AG09309 (cell line): ENCODE data around the gene DHRS2.
A peak's percentile ranks its signal among the peaks of the same experiment; 100 is the strongest.
"Not testable (repeated sequence)": the region's sequence is repeated elsewhere in the genome, so short reads cannot be mapped to it uniquely, and the experiment has no call there.

Source experiments
- DNase-seq: peaks from one replicate; pipeline ENCODE4 v3.0.0-alpha.2; 2010; ENCODE audit warnings: low read depth
- H3K4me3 ChIP-seq: 2 replicates; pipeline ENCODE4 v1.5.1; 2011; ENCODE audit warnings: mild to moderate bottlenecking, low read depth, low read length, moderate library complexity; ENCODE audit not compliant: control insufficient read depth
- CTCF ChIP-seq: IDR thresholded peaks from 2 replicates; pipeline ENCODE4 v1.5.1; 2011; ENCODE audit warnings: mild to moderate bottlenecking, low read depth, low read length, inconsistent platforms; ENCODE audit not compliant: insufficient read depth, control insufficient read depth; ENCODE audit errors: missing control alignments

DHRS2 gene

DNA sequence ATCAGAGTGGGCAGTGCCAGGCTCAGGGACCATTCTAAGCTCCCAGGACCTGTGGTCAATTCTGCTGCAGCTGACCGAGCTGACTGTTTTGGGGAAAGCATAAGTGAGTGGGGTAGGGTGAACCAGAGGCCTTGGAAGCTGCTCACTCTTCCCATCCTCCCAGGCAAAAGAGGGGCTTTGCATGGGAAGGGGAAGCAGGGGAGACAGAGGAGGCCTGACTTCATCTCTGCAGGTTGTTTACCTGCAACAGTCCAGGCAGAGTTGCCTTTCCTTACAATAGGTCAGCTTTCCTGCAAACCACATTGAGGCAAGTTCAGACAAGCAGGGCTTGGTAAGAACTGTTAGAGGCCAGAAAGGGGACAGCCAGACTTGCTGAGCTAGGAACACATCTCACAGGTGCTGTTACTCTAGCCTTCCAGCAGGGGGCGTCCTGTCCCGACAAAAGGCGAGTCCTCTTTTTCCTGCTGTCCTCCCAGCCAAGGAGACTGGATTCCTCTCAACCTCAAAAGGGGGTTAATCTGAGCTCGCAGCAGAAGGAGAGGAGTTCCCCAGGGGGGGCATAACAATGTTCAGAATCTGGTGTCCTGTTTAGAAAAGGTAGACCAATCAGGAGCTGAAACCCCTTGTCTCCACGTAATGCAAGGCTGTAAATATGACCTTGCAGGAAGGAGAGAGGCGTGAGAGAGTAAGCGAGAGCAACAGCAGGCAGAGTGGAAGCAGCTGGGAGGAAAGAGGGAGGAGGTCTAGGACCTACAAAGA is 4.3 kb upstream of the DHRS2 start:
- DNase-seq: peak; percentile 48
- peak; percentile 95 for TF ChIP-seq CTCF
- H3K4me3 ChIP-seq: no peak overlapping the region; the same call in 1 of the 2 replicates

DNA sequence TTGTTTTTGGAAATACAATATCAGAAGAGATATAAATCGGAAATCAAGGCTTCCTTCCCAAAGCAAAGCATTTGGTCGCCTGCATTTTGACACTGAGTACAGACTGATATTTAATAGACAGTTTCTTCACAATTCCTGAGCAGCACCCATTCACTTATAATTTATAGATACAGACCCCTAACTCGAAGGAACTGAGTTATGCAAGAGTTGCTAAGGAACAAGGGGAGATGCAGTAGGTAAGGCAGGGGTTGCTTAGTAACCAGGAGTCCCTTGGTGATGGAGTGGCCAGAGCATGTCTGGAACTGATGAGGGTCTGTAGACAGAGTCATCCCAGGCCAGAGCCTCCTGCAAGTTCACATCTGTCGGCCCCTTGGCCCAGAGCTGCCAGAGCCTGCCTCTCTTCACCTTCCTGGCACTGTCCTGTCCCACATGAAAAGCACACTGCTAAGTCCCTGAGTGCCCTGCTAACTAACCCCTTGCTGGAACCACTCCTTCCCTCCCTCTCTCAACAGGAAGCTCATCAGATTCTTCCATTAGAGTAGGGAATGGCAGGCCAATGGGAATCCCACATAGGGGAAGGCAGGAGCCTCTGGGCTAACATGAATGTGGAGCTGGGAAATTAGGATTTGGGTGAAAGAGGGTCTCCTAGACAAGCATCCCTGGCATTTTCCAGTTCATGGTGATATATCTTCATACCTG is 3.6 kb upstream of the DHRS2 start:
- no peak overlapping the region for H3K4me3 ChIP-seq
- DNase-seq: no peak
- TF ChIP-seq CTCF: no peak

GRCh38 chr14:23633160-23633701 is 2.9 kb upstream of the DHRS2 start:
- TF ChIP-seq CTCF: no peak
- H3K4me3 ChIP-seq: no peak overlapping the region
- DNase-seq: no peak

DNA sequence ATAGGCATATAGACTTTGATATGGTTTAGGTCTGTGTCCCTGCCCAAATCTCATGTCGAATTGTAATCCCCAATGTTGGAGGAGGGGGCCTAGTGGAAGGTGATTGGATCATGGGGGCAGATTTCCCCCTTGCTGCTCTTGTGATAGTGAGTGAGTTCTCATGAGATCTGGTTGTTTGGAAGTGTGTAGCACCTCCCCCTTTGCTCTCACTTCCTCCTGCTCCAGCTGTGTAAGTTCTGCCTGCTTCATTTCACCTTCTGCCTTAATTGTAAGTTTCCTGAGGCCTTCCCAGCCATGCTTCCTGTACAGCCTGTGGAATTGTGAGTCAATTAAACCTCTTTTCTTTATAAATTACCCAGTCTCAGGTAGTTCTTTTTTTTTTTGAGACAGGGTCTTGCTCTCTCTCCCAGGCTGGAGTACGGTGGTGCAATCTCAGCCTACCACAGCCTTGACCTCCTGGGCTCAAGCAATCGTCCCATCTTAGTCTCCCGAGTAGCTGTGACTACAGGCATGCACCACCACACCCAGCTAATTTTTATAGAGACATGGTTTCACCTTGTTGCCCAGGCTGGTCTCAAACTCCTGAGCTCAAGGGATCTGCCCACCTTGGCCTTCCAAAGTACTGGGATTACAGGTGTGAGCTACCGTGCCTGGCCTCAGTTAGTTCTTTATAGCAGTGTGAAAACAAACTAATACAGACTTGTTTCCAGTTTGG is 1.3 kb upstream of the DHRS2 start:
- not testable (repeated sequence) for H3K4me3 ChIP-seq, DNase-seq

DNA sequence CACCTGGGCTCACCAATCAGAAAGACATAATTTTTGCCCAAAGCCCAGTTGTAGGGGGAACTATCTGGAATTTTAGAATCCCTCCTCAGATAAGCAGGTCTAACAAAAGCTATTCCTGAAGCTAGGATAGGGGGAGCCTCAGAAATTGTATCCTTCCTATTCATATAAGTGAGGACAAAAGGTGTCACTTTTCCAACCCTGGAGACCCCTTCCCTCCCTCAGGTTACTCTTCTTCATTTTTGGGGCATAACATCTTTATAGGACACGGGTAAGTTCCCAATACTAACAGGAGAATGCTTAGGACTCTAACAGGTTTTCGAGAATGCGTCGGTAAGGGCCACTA is 1.1 kb downstream of the DHRS2 start:
- not testable (repeated sequence) for H3K4me3 ChIP-seq, DNase-seq

DNA sequence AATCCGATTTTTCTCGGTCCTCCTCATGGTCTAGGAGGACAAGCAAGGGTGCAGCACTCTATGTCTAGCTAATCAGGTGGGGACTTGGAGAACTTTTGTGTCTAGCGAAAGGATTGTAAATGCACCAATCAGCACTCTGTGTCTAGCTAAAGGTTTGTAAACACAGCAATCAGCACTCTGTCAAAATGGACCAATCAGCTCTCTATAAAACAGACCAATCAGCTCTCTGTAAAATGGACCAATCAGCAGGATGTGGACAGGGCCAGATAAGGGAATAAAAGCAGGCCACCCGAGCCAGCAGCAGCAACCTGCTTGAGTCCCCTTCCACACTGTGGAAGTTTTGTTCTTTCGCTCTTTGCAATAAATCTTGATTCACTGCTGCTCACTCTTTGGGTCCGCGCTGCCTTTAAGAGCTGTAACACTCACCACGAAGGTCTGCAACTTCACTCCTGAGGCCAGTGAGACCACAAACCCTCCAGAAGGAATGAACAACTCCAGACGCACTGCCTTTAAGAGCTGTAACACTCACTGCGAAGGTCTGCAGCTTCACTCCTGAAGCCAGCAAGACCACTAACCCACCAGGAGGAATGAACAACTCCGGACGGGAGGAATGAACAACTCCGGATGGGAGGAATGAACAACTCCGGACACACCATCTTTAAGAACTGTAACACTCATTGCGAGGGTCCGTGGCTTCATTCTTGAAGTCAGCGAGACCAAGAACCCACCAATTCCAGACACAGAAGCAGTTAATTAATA is 1.7 kb downstream of the DHRS2 start:
- not testable (repeated sequence) for DNase-seq

DNA sequence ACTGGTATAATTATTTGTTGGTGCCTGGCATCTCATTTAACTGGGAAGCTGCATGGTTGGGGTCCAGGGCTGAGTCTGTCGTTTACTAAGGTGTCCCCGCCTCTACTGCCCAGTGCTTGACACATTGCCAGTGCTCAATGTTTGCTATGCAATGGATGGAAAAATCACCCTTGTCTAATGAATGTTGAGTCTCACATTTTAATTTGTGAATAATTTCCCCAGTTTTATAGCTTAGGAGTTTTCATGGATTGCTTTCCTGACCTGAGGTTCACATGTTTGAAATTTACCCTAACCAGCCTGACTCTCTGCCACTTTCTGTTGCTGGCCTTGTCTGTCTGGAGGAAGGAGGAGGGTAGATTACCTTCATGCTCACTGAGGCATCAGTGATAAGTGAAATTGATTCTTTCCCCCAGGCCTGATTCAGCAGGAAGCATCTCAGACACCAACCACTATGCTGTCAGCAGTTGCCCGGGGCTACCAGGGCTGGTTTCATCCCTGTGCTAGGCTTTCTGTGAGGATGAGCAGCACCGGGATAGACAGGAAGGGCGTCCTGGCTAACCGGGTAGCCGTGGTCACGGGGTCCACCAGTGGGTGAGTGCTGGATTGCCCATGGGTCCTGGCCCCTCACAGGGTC is 2.4 kb downstream of the DHRS2 start:
- no peak for DNase-seq
- H3K4me3 ChIP-seq: no peak overlapping the region

More for the DNA sequence above, 1.7 kb downstream of the DHRS2 start:
- H3K4me3 ChIP-seq: not testable (repeated sequence)

More for the DNA sequence above, 2.4 kb downstream of the DHRS2 start:
- no peak for TF ChIP-seq CTCF
